Neural cell (in vitro differentiated cells): ENCODE measurements around the gene DSTN. TPM values are rescaled to one million over a fixed set of nuclear protein-coding genes. Genes with fewer than 3 reads are reported as not detected.
"Not testable (repeated sequence)": the region's sequence is repeated elsewhere in the genome, so short reads cannot be mapped to it uniquely, and the experiment has no call there.

ENCODE experiments used
- H2AFZ ChIP-seq: fragments of 200-600, 300-800 bp; sonication (generic), shearing (Covaris generic); 2 replicates; pipeline ENCODE4 v1.6.0; 2014; ENCODE audit warnings: low read depth, mild to moderate bottlenecking, antibody characterized with exemption, low read length, moderate library complexity
- H3F3A ChIP-seq: fragments of 200-600 bp; shearing (Covaris generic); 2 replicates; pipeline ENCODE4 v1.6.1; 2016; ENCODE audit warnings: mild to moderate bottlenecking, moderate library complexity, mixed read lengths, antibody characterized with exemption, low read length; ENCODE audit not compliant: insufficient read depth, poor library complexity, severe bottlenecking
- H3K27ac ChIP-seq: fragments of 200-600, 300-800 bp; sonication (generic), shearing (Covaris generic); 2 replicates; pipeline ENCODE4 v1.5.1; 2014; ENCODE audit warnings: mild to moderate bottlenecking, low read length, moderate library complexity
- H3K27me3 ChIP-seq: fragments of 300-800, 200-600 bp; sonication (generic), shearing (Covaris generic); 2 replicates; pipeline ENCODE4 v1.6.0; 2014; ENCODE audit warnings: mild to moderate bottlenecking, low read depth, low read length, moderate library complexity; ENCODE audit not compliant: insufficient read depth
- H3K36me3 ChIP-seq: fragments of 300-800, 200-600 bp; sonication (generic), shearing (Covaris generic); 2 replicates; pipeline ENCODE4 v1.5.1; 2014; ENCODE audit warnings: mild to moderate bottlenecking, antibody characterized with exemption, low read length, moderate library complexity; ENCODE audit not compliant: insufficient read depth
- H3K4me2 ChIP-seq: fragments of 300-800, 200-600 bp; sonication (generic), shearing (Covaris generic); 2 replicates; pipeline ENCODE4 v1.6.0; 2014; ENCODE audit warnings: mild to moderate bottlenecking, low read length
- H3K4me3 ChIP-seq: fragments of 300-800, 200-600 bp; sonication (generic), shearing (Covaris generic); 2 replicates; pipeline ENCODE4 v1.5.1; 2014; ENCODE audit warnings: mild to moderate bottlenecking, low read length, moderate library complexity
- H3K79me2 ChIP-seq: fragments of 200-600 bp; shearing (Covaris generic); replicated peaks from 2 replicates; pipeline ENCODE4 v1.6.0; 2014; ENCODE audit warnings: mild to moderate bottlenecking, low read length, moderate library complexity; ENCODE audit not compliant: insufficient read depth
- H3K9ac ChIP-seq: fragments of 300-800, 200-600 bp; sonication (generic), shearing (Covaris generic); 2 replicates; pipeline ENCODE4 v1.6.1; 2016; ENCODE audit warnings: mild to moderate bottlenecking, low read length, mixed read lengths
- H3K9me2 ChIP-seq: fragments of 200-600 bp; shearing (Covaris generic); 2 replicates; pipeline ENCODE4 v1.6.1; 2016; ENCODE audit warnings: mild to moderate bottlenecking, low read length, mixed read lengths; ENCODE audit not compliant: insufficient read depth
- H3K9me3 ChIP-seq: fragments of 200-600, 300-800 bp; sonication (generic), shearing (Covaris generic); 2 replicates; pipeline ENCODE4 v1.6.1; 2016; ENCODE audit warnings: mild to moderate bottlenecking, mixed run types, low read length, moderate library complexity, mixed read lengths
- H4K20me1 ChIP-seq: fragments of 200-600 bp; shearing (Covaris generic); 2 replicates; pipeline ENCODE4 v1.6.1; 2016; ENCODE audit warnings: mild to moderate bottlenecking, mixed run types; ENCODE audit not compliant: insufficient read depth
- EP300 ChIP-seq: fragments of 450-650 bp; conservative IDR thresholded peaks from 2 replicates; pipeline ENCODE4 v1.6.1; 2014; ENCODE audit warnings: antibody characterized with exemption, mild to moderate bottlenecking, moderate library complexity; ENCODE audit not compliant: poor library complexity, severe bottlenecking
- EZH2 ChIP-seq: fragments of 200-600, 300-800 bp; shearing (Covaris generic), sonication (generic); IDR thresholded peaks from 2 replicates; pipeline ENCODE4 v1.6.1; 2014; ENCODE audit warnings: antibody characterized with exemption, low read length, borderline replicate concordance, mild to moderate bottlenecking; ENCODE audit not compliant: insufficient read depth, poor library complexity, severe bottlenecking
- MXI1 ChIP-seq: fragments of 450-650 bp; conservative IDR thresholded peaks from 2 replicates; pipeline ENCODE4 v1.6.1; 2014; ENCODE audit warnings: antibody characterized with exemption, mild to moderate bottlenecking; ENCODE audit not compliant: poor library complexity, severe bottlenecking
- POLR2AphosphoS5 ChIP-seq: IDR thresholded peaks from 2 replicates; pipeline ENCODE4 v1.6.1; 2012
- RAD21 ChIP-seq: fragments of 450-650 bp; conservative IDR thresholded peaks from 2 replicates; pipeline ENCODE4 v1.6.1; 2014; ENCODE audit warnings: antibody characterized with exemption, mild to moderate bottlenecking, moderate library complexity
- SMC3 ChIP-seq: fragments of 450-650 bp; conservative IDR thresholded peaks from 2 replicates; pipeline ENCODE4 v1.6.1; 2014; ENCODE audit warnings: antibody characterized with exemption, mild to moderate bottlenecking, moderate library complexity; ENCODE audit not compliant: poor library complexity
- TAF1 ChIP-seq: IDR thresholded peaks from 2 replicates; pipeline ENCODE4 v1.6.1; 2012; ENCODE audit warnings: low read depth
- polyA plus RNA-seq: library from polyadenylated mRNA; depleted of rRNA; stranded (reverse); fragments of >200 nt; gene quantifications from 2 replicates; pipeline ENCODE4 v1.2.3, GENCODE V29; 2014
- TF ChIP-seq, protein P1 (sequence below): fragments of 450-650 bp; IDR thresholded peaks from 2 replicates; pipeline ENCODE4 v1.5.1; 2014; ENCODE audit warnings: antibody characterized with exemption, mild to moderate bottlenecking, moderate library complexity; ENCODE audit not compliant: poor library complexity, severe bottlenecking
- TF ChIP-seq, protein P2 (sequence below): IDR thresholded peaks from 2 replicates; pipeline ENCODE4 v1.6.1; 2012; ENCODE audit warnings: borderline replicate concordance

DSTN gene
- polyA plus RNA-seq, 1 donor from 2014 or later, result 276 TPM

GRCh38 chr20:17657898-17658647, 88.2 kb downstream of the DSTN start:
- Histone ChIP-seq H3K9ac (no peak overlapping the region), H3K4me2 (no peak overlapping the region), H3F3A (no peaks in the 10 kb centered on the region), H3K9me3 (no peaks in the 10 kb centered on the region), H2AFZ (no peak overlapping the region), H3K36me3 (no peaks in the 10 kb centered on the region), H4K20me1 (no peaks in the 10 kb centered on the region), H3K27ac (no peak overlapping the region), H3K27me3 (no peaks in the 10 kb centered on the region), H3K9me2 (no peaks in the 10 kb centered on the region), H3K4me3 (no peak overlapping the region), H3K79me2 (no peaks in the 10 kb centered on the region)
- TF ChIP-seq TAF1, result no peak
- TF ChIP-seq EZH2, result no peak
- no peak for TF ChIP-seq SMC3
- TF ChIP-seq, protein P1, sequence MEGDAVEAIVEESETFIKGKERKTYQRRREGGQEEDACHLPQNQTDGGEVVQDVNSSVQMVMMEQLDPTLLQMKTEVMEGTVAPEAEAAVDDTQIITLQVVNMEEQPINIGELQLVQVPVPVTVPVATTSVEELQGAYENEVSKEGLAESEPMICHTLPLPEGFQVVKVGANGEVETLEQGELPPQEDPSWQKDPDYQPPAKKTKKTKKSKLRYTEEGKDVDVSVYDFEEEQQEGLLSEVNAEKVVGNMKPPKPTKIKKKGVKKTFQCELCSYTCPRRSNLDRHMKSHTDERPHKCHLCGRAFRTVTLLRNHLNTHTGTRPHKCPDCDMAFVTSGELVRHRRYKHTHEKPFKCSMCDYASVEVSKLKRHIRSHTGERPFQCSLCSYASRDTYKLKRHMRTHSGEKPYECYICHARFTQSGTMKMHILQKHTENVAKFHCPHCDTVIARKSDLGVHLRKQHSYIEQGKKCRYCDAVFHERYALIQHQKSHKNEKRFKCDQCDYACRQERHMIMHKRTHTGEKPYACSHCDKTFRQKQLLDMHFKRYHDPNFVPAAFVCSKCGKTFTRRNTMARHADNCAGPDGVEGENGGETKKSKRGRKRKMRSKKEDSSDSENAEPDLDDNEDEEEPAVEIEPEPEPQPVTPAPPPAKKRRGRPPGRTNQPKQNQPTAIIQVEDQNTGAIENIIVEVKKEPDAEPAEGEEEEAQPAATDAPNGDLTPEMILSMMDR, result no peak
- no peak for TF ChIP-seq RAD21

DNA sequence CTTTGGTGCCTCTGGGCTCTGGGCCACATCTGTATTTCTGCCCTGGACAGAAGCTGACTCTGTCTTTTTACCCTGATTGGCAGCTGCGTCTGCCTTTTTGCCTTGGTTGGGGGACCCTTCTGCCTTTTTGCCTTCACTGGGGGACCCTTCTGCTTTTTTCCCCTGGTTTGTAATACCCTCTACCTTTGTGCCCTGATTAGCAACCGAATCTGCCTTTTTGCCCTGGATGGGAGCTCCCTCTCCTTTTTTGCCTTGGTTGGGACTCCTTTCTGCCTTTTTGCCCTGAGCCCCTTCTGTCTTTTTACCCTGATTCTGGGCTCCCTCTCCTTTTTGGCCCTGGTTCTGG, 88.7 kb downstream of the DSTN start:
- H3K27ac ChIP-seq, result no peak overlapping the region
- H3F3A ChIP-seq, result no peaks in the 10 kb centered on the region
- H3K79me2 ChIP-seq, result no peaks in the 10 kb centered on the region
- no peaks in the 10 kb centered on the region for H3K9me2 ChIP-seq
- H3K9ac ChIP-seq, result no peak overlapping the region
- no peak overlapping the region for H3K4me3 ChIP-seq
- H2AFZ ChIP-seq, result no peak overlapping the region
- no peak for TF ChIP-seq TAF1
- no peak for TF ChIP-seq SMC3
- TF ChIP-seq, protein P1, result no peak
- TF ChIP-seq POLR2AphosphoS5, result no peak
- TF ChIP-seq RAD21, result no peak
- TF ChIP-seq EZH2, result no peak
- no peak for TF ChIP-seq MXI1
- TF ChIP-seq EP300, result no peak
- TF ChIP-seq, protein P2, sequence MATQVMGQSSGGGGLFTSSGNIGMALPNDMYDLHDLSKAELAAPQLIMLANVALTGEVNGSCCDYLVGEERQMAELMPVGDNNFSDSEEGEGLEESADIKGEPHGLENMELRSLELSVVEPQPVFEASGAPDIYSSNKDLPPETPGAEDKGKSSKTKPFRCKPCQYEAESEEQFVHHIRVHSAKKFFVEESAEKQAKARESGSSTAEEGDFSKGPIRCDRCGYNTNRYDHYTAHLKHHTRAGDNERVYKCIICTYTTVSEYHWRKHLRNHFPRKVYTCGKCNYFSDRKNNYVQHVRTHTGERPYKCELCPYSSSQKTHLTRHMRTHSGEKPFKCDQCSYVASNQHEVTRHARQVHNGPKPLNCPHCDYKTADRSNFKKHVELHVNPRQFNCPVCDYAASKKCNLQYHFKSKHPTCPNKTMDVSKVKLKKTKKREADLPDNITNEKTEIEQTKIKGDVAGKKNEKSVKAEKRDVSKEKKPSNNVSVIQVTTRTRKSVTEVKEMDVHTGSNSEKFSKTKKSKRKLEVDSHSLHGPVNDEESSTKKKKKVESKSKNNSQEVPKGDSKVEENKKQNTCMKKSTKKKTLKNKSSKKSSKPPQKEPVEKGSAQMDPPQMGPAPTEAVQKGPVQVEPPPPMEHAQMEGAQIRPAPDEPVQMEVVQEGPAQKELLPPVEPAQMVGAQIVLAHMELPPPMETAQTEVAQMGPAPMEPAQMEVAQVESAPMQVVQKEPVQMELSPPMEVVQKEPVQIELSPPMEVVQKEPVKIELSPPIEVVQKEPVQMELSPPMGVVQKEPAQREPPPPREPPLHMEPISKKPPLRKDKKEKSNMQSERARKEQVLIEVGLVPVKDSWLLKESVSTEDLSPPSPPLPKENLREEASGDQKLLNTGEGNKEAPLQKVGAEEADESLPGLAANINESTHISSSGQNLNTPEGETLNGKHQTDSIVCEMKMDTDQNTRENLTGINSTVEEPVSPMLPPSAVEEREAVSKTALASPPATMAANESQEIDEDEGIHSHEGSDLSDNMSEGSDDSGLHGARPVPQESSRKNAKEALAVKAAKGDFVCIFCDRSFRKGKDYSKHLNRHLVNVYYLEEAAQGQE, result no peak
- no peaks in the 10 kb centered on the region for H3K27me3 ChIP-seq
- no peaks in the 10 kb centered on the region for H3K36me3 ChIP-seq
- no peaks in the 10 kb centered on the region for H3K9me3 ChIP-seq
- no peaks in the 10 kb centered on the region for H4K20me1 ChIP-seq
- H3K4me2 ChIP-seq, result no peak overlapping the region

- H4K20me1 ChIP-seq, H2AFZ ChIP-seq, H3K9me3 ChIP-seq, H3K36me3 ChIP-seq, H3K4me2 ChIP-seq, H3K27me3 ChIP-seq, H3K9me2 ChIP-seq, H3K27ac ChIP-seq, H3F3A ChIP-seq, H3K79me2 ChIP-seq, H3K9ac ChIP-seq, H3K4me3 ChIP-seq: not testable (repeated sequence)
Observed at GRCh38 chr20:17659344-17659743, 89.5 kb downstream of the DSTN start.
